ENCODE measurements around the gene SLC41A1. TPM values are rescaled to one million over a fixed set of nuclear protein-coding genes. Genes with fewer than 3 reads are reported as not detected.

Gene SLC41A1
- total RNA-seq, 1 donor from 2014 or later = 29.5 TPM

- DNase-seq (ENCODE audit: extremely low spot score, unreplicated experiment) = no peak
- Mint-ChIP-seq H3K4me3 (ENCODE audit: unreplicated experiment) (no peak overlapping the region), H3K27me3 (ENCODE audit: unreplicated experiment) (no peaks in the 10 kb centered on the region)
Measured at GRCh38 chr1:205810448-205811157, 2.4 kb downstream of the SLC41A1 start.

GRCh38 chr1:205809942-205810345 is 3.1 kb downstream of the SLC41A1 start:
- Mint-ChIP-seq H3K4me1 (ENCODE audit: unreplicated experiment) (peaks cover 50% of the 10 kb centered on the region), H3K36me3 (ENCODE audit: unreplicated experiment) (peaks cover 21% of the 10 kb centered on the region), H3K9me3 (ENCODE audit: unreplicated experiment) (no peaks in the 10 kb centered on the region), H3K4me3 (ENCODE audit: unreplicated experiment) (no peak overlapping the region), H3K27me3 (ENCODE audit: unreplicated experiment) (no peaks in the 10 kb centered on the region), H3K27ac (ENCODE audit: unreplicated experiment) (no peak overlapping the region)
- TF ChIP-seq CTCF (IDR thresholded peaks at IDR 0.05) = no peak
- no peak for DNase-seq (ENCODE audit: extremely low spot score, unreplicated experiment)

More at GRCh38 chr1:205810448-205811157, 2.4 kb downstream of the SLC41A1 start:
- no peak overlapping the region for H3K27ac Mint-ChIP-seq (ENCODE audit: unreplicated experiment)
- peak; percentile 24 for TF ChIP-seq CTCF (IDR thresholded peaks at IDR 0.05)
- H3K36me3 Mint-ChIP-seq (ENCODE audit: unreplicated experiment) = peaks cover 18% of the 10 kb centered on the region
- no peaks in the 10 kb centered on the region for H3K9me3 Mint-ChIP-seq (ENCODE audit: unreplicated experiment)
- peaks cover 47% of the 10 kb centered on the region for H3K4me1 Mint-ChIP-seq (ENCODE audit: unreplicated experiment)

DNA sequence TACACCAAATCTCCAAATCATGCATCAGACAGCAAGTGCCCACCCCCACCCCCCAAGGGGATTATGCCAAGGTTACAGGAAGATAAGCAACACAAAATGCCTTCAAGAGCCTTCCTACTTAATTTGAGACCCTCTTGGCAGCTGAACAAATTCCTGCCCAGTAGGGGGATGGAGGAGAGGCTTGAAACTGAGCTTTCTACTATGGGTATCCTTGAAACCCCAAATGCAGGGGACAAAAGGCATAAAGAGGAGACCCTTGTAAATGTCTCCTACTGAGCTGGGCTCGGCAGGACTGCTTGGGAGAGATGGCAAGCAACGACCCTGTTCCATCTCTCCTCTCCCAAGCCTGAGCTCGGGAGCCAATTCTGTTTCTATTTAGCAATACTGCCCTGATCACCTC is 3.5 kb downstream of the SLC41A1 start:
- no peaks in the 10 kb centered on the region for H3K9me3 Mint-ChIP-seq (ENCODE audit: unreplicated experiment)
- no peak overlapping the region for H3K27ac Mint-ChIP-seq (ENCODE audit: unreplicated experiment)
- H3K4me1 Mint-ChIP-seq (ENCODE audit: unreplicated experiment) = peaks cover 48% of the 10 kb centered on the region
- H3K27me3 Mint-ChIP-seq (ENCODE audit: unreplicated experiment) = no peaks in the 10 kb centered on the region
- H3K4me3 Mint-ChIP-seq (ENCODE audit: unreplicated experiment) = no peak overlapping the region
- no peak for TF ChIP-seq CTCF (IDR thresholded peaks at IDR 0.05)
- H3K36me3 Mint-ChIP-seq (ENCODE audit: unreplicated experiment) = peaks cover 21% of the 10 kb centered on the region
- no peak for DNase-seq (ENCODE audit: extremely low spot score, unreplicated experiment)

DNA sequence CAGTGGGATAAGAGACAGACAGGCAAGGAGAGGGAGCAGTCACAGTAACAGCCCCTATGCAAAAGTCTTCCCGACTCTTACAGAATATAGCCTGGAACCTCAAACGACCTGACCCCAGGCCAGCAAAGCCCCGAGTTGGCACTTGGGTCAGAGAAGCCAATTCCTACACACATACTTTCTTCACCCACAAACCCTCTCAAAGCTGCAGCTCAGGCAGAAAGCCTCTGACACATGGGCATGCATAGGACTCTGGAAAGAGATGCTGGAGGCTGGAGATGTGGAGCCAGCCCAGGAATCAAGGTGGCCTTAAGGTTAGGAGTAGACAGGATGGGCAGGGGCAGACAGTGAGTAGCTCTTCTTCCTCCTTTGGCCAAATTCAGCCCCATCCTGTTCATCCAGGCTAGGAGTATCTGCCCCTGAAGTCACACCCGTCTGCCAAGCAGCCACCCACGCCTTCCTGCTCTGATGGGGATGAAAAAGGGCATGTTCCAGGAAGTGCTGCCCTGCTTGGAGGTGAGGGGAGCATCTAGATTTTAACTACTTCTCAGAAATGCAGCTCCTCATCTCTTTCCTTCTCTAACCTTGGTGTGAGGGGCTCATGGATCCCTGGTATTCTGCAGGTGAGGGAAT is 7.8 kb downstream of the SLC41A1 start:
- Mint-ChIP-seq H3K9me3 (ENCODE audit: unreplicated experiment) (no peaks in the 10 kb centered on the region), H3K4me3 (ENCODE audit: unreplicated experiment) (no peak overlapping the region), H3K27ac (ENCODE audit: unreplicated experiment) (no peak overlapping the region), H3K36me3 (ENCODE audit: unreplicated experiment) (peaks cover 19% of the 10 kb centered on the region), H3K27me3 (ENCODE audit: unreplicated experiment) (no peaks in the 10 kb centered on the region), H3K4me1 (ENCODE audit: unreplicated experiment) (peaks cover 19% of the 10 kb centered on the region)
- no peak for DNase-seq (ENCODE audit: extremely low spot score, unreplicated experiment)
- TF ChIP-seq CTCF (IDR thresholded peaks at IDR 0.05) = no peak

- H3K4me3 Mint-ChIP-seq (ENCODE audit: unreplicated experiment) = no peak overlapping the region
- H3K36me3 Mint-ChIP-seq (ENCODE audit: unreplicated experiment) = peaks cover 20% of the 10 kb centered on the region
- H3K27me3 Mint-ChIP-seq (ENCODE audit: unreplicated experiment) = no peaks in the 10 kb centered on the region
- H3K9me3 Mint-ChIP-seq (ENCODE audit: unreplicated experiment) = no peaks in the 10 kb centered on the region
- no peak for DNase-seq (ENCODE audit: extremely low spot score, unreplicated experiment)
- no peak overlapping the region for H3K27ac Mint-ChIP-seq (ENCODE audit: unreplicated experiment)
- H3K4me1 Mint-ChIP-seq (ENCODE audit: unreplicated experiment) = peaks cover 21% of the 10 kb centered on the region
- no peak for TF ChIP-seq CTCF (IDR thresholded peaks at IDR 0.05)
Measured at GRCh38 chr1:205804605-205805004, 8.4 kb downstream of the SLC41A1 start.

All from osteocyte (in vitro differentiated cells).